Middle frontal gyrus (tissue), 1 donor: Measurements from ENCODE around the gene MAP2.
A peak's percentile ranks its signal among the peaks of the same experiment; 100 is the strongest.

ENCODE experiments used
- DNase-seq: peaks from one replicate; pipeline ENCODE4 v3.0.0-alpha.2; 2015; ENCODE audit warnings: low spot score; ENCODE audit errors: extremely low spot score

Gene MAP2

GRCh38 chr2:209532321-209532720 lies 108.5 kb downstream of the MAP2 start:
- no peak for DNase-seq

- no peak for DNase-seq
Observed at GRCh38 chr2:209533391-209533790, 109.5 kb downstream of the MAP2 start.

GRCh38 chr2:209534228-209534627 lies 110.4 kb downstream of the MAP2 start:
- DNase-seq, result no peak

- DNase-seq, result no peak
Observed at GRCh38 chr2:209536363-209536762, 112.5 kb downstream of the MAP2 start.

GRCh38 chr2:209547726-209548125 lies 123.9 kb downstream of the MAP2 start:
- no peak for DNase-seq

GRCh38 chr2:209549589-209549988 lies 125.7 kb downstream of the MAP2 start:
- no peak for DNase-seq

- DNase-seq, result no peak
Observed at GRCh38 chr2:209553913-209554312, 130.1 kb downstream of the MAP2 start.

- DNase-seq, result no peak
Observed at GRCh38 chr2:209556354-209556961, 132.6 kb downstream of the MAP2 start.

- DNase-seq, result no peak
Observed at GRCh38 chr2:209560911-209561310, 137.1 kb downstream of the MAP2 start.

- no peak for DNase-seq
Observed at GRCh38 chr2:209563453-209563852, 139.6 kb downstream of the MAP2 start.

- DNase-seq, result no peak
Observed at GRCh38 chr2:209564816-209565215, 141.0 kb downstream of the MAP2 start.

GRCh38 chr2:209565896-209566582 lies 142.2 kb downstream of the MAP2 start:
- DNase-seq, result no peak

- DNase-seq, result no peak
Observed at GRCh38 chr2:209570194-209570593, 146.3 kb downstream of the MAP2 start.

GRCh38 chr2:209574515-209574914 lies 150.7 kb downstream of the MAP2 start:
- DNase-seq, result no peak

GRCh38 chr2:209577376-209578357 lies 153.8 kb downstream of the MAP2 start:
- DNase-seq, result no peak

GRCh38 chr2:209578394-209579001 lies 154.7 kb downstream of the MAP2 start:
- no peak for DNase-seq

GRCh38 chr2:209579230-209579749 lies 155.4 kb downstream of the MAP2 start:
- peak; percentile 53 for DNase-seq

- no peak for DNase-seq
Observed at GRCh38 chr2:209581040-209581439, 157.2 kb downstream of the MAP2 start.

GRCh38 chr2:209582281-209582680 lies 158.4 kb downstream of the MAP2 start:
- DNase-seq, result no peak

- DNase-seq, result no peak
Observed at GRCh38 chr2:209584472-209584871, 160.6 kb downstream of the MAP2 start.

- DNase-seq, result peak; percentile 33
Observed at GRCh38 chr2:209584915-209585314, 161.1 kb downstream of the MAP2 start.
